Measurements from ENCODE around the gene HLA-DRA.

GRCh38 chr6:32405656-32406055 lies 34.0 kb upstream of the HLA-DRA start:
- no peak for TF ChIP-seq CTCF (IDR thresholded peaks at IDR 0.05)
- TF ChIP-seq POLR2A (IDR thresholded peaks at IDR 0.05): no peak
